Mucosa of rectum (tissue), 2 donors: Measurements from ENCODE around the gene SHD.
"Not testable (repeated sequence)": the region's sequence is repeated elsewhere in the genome, so short reads cannot be mapped to it uniquely, and the experiment has no call there.

ENCODE experiments used
- H3K27ac ChIP-seq, 2 donors: one replicate each; pipeline ENCODE4 v1.7.0; 2013; ENCODE audit warnings: inconsistent platforms in 2 of 2, low read depth in 2 of 2, low read length in 2 of 2
- H3K27me3 ChIP-seq, 2 donors: one replicate each; pipeline ENCODE4 v1.7.0; 2013; ENCODE audit warnings: low read length in 2 of 2; ENCODE audit not compliant: control insufficient read depth in 2 of 2, insufficient read depth in 2 of 2
- H3K36me3 ChIP-seq, 2 donors: one replicate each; pipeline ENCODE4 v1.7.0; 2013; ENCODE audit warnings: low read length in 2 of 2; ENCODE audit not compliant: control insufficient read depth in 2 of 2, insufficient read depth in 2 of 2
- H3K4me1 ChIP-seq, 2 donors: one replicate each; pipeline ENCODE4 v1.7.0; 2013; ENCODE audit warnings: low read length in 2 of 2, mild to moderate bottlenecking in 1 of 2; ENCODE audit not compliant: control insufficient read depth in 2 of 2, insufficient read depth in 2 of 2
- H3K4me3 ChIP-seq, 2 donors: one replicate each; pipeline ENCODE4 v1.7.0; 2013; ENCODE audit warnings: low read length in 2 of 2
- H3K9ac ChIP-seq, 2 donors: one replicate each; pipeline ENCODE4 v1.7.0; 2013; ENCODE audit warnings: low read length in 2 of 2, low read depth in 1 of 2, mild to moderate bottlenecking in 1 of 2
- H3K9me3 ChIP-seq, 2 donors: one replicate each; pipeline ENCODE4 v1.7.0; 2013; ENCODE audit warnings: low read length in 2 of 2; ENCODE audit not compliant: control insufficient read depth in 2 of 2
- donor health status: healthy.
- donor health status: Normal muscosa, but diverticular disease.

SHD gene

DNA sequence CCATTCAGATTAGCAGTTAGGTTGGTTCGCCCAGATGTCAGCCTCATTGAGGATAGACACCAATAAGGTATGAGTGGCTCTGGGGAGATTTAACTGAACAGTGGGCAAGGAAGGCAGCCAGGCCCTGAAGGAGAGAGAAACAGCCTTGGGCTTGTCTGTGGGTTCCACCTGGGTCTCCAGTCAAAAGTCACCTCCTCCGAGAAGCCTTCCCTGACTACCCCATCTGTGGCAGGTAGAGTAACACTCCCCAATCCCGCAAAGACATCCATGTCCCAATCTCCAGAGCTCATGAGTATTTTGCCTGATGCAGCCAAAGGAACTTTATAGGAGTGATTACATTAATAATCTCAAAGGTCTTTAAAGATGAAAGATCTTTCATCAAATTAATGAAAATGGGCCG, 40.2 kb upstream of the SHD start:
- H3K4me3 ChIP-seq: no peak overlapping the region
- H3K27me3 ChIP-seq: peaks cover 0 to 2% of the 10 kb centered on the region in 2 donors
- H3K36me3 ChIP-seq: no peaks in the 10 kb centered on the region
- no peaks in the 10 kb centered on the region for H3K4me1 ChIP-seq
- no peak overlapping the region for H3K27ac ChIP-seq
- H3K9ac ChIP-seq: no peak overlapping the region
- H3K9me3 ChIP-seq: peaks cover 2 to 4% of the 10 kb centered on the region in 2 donors

DNA sequence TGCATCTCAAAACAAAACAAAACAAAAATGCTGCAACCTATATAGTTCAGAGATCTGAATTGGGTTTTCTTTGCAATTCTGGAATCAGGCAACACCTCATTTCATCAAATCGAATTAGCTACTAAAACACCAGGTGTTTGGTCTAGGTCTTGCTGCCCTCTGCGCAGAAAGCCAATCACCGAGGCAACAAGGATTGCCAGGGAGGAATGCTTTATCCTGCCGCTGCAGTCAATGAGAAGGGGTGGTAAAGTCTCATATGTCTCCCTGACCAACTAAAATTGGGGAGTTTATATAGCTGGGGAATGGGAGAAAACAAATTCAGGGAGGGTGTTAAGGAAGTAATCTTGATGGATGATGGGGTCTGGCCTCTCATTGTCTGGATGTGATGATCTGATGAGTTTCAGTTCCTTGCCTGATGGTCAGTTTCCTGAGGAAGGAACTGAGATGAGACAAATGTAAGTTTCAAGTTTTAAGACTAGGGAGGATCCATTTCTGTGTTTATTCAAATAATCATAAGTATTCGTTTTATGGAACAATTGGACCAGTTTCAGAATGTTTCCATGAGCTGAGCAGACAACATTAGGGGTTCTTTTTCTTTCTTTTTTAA, 37.1 kb upstream of the SHD start:
- Histone ChIP-seq H3K9me3 (peaks cover 2 to 4% of the 10 kb centered on the region in 2 donors), H3K9ac (no peak overlapping the region), H3K27ac (no peak overlapping the region), H3K36me3 (no peaks in the 10 kb centered on the region), H3K4me1 (peaks cover 0 to 6% of the 10 kb centered on the region in 2 donors), H3K27me3 (peaks cover 0 to 2% of the 10 kb centered on the region in 2 donors), H3K4me3 (no peak overlapping the region)

GRCh38 chr19:4245938-4246337, 33.1 kb upstream of the SHD start:
- H3K9me3 ChIP-seq, H3K27me3 ChIP-seq, H3K4me3 ChIP-seq, H3K9ac ChIP-seq, H3K27ac ChIP-seq, H3K4me1 ChIP-seq: not testable (repeated sequence)
- H3K36me3 ChIP-seq: peaks cover 15 to 23% of the 10 kb centered on the region in 2 donors

- Histone ChIP-seq H3K9ac (peak within 1 kb of the TSS; percentile 86 to 92), H3K27me3 (no peaks in the 10 kb centered on the region), H3K27ac (peak within 1 kb of the TSS; percentile 93 to 97), H3K4me1 (peaks cover 6% of the 10 kb centered on the region in 2 donors), H3K36me3 (peaks cover 18 to 32% of the 10 kb centered on the region in 2 donors), H3K9me3 (peaks cover under 1 to 1% of the 10 kb centered on the region in 2 donors), H3K4me3 (peak within 1 kb of the TSS; percentile 89 to 96)
Measured at GRCh38 chr19:4246767-4247593, 32.1 kb upstream of the SHD start, which contains the start of gene YJU2. YJU2 (plus strand) TSS chr19:4247080; CDS start chr19:4247147, 67 bp downstream.

DNA sequence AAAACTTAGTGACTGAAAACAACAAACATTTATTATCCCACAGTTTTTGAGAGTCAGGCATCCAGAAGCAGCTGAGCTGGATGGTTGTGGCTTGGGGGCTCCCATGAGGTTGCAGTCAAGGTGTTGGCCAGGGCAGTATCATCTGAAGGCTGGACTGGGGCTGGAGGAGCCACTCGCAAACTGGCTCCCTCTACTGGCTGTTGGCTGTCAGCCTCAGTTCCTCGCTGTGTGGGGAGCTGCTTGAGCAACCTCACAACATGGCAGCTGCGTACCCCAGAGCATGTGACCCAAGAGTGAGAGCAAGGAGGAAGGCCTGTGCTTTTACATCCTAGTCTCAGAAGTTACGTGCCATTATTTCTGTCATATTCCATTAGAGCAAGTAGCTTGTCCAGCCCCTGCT, 22.5 kb upstream of the SHD start:
- Histone ChIP-seq H3K4me3 (no peak overlapping the region), H3K27ac (no peak overlapping the region), H3K9ac (no peak overlapping the region), H3K9me3 (no peaks in the 10 kb centered on the region), H3K4me1 (no peaks in the 10 kb centered on the region), H3K36me3 (peaks cover 34 to 55% of the 10 kb centered on the region in 2 donors), H3K27me3 (no peaks in the 10 kb centered on the region)

- Histone ChIP-seq H3K27ac (no peak overlapping the region), H3K27me3 (no peaks in the 10 kb centered on the region), H3K4me3 (no peak overlapping the region), H3K4me1 (no peaks in the 10 kb centered on the region), H3K9ac (no peak overlapping the region), H3K36me3 (peaks cover 34 to 55% of the 10 kb centered on the region in 2 donors), H3K9me3 (no peaks in the 10 kb centered on the region)
Measured at GRCh38 chr19:4257025-4257424, 22.0 kb upstream of the SHD start.

GRCh38 chr19:4258181-4258580, 20.9 kb upstream of the SHD start:
- Histone ChIP-seq H3K27ac (no peak overlapping the region), H3K27me3 (no peaks in the 10 kb centered on the region), H3K4me1 (no peaks in the 10 kb centered on the region), H3K4me3 (no peak overlapping the region), H3K36me3 (peaks cover 38 to 54% of the 10 kb centered on the region in 2 donors), H3K9ac (no peak overlapping the region), H3K9me3 (no peaks in the 10 kb centered on the region)

- no peak overlapping the region for H3K27ac ChIP-seq
- peaks cover 26 to 43% of the 10 kb centered on the region in 2 donors for H3K36me3 ChIP-seq
Measured at GRCh38 chr19:4260613-4261191, 18.4 kb upstream of the SHD start.

GRCh38 chr19:4264812-4265211, 14.3 kb upstream of the SHD start:
- Histone ChIP-seq H3K4me3 (no peak overlapping the region), H3K36me3 (peaks cover 24 to 44% of the 10 kb centered on the region in 2 donors), H3K9ac (no peak overlapping the region), H3K9me3 (no peaks in the 10 kb centered on the region), H3K4me1 (peaks cover 10 to 17% of the 10 kb centered on the region in 2 donors), H3K27ac (no peak overlapping the region), H3K27me3 (no peaks in the 10 kb centered on the region)

More at GRCh38 chr19:4260613-4261191, 18.4 kb upstream of the SHD start:
- no peak overlapping the region for H3K9ac ChIP-seq
- no peaks in the 10 kb centered on the region for H3K9me3 ChIP-seq
- H3K27me3 ChIP-seq: no peaks in the 10 kb centered on the region
- no peaks in the 10 kb centered on the region for H3K4me1 ChIP-seq
- no peak overlapping the region for H3K4me3 ChIP-seq
